ENCODE results near the gene USP20. TPM values are rescaled to one million over a fixed set of nuclear protein-coding genes. Genes with fewer than 3 reads are reported as not detected.

Gene USP20
- total and polyA plus RNA-seq, 4 donors: 8.2 to 19.8 (median 10.3) TPM

GRCh38 chr9:129828969-129829368, 6.3 kb upstream of the USP20 start:
- 95% methylated on average over 10 of the region's 10 CpGs for WGBS
- no peaks in the 10 kb centered on the region for H3K9me3 ChIP-seq (ENCODE audit: control insufficient read depth in 4 of 4, low read length in 3 of 4)
- H3K27me3 ChIP-seq (ENCODE audit: control insufficient read depth in 4 of 4, insufficient read depth in 4 of 4, low read length in 3 of 4): no peaks in the 10 kb centered on the region
- no peak for DNase-seq (ENCODE audit: low spot score)
- H3K4me1 ChIP-seq (ENCODE audit: control insufficient read depth in 4 of 4, insufficient read depth in 4 of 4, low read length in 3 of 4): peaks cover 0 to 6% (median 4%) of the 10 kb centered on the region in 4 donors
- H3K36me3 ChIP-seq (ENCODE audit: control insufficient read depth in 4 of 4, insufficient read depth in 3 of 4, low read depth in 1 of 4, low read length in 3 of 4): peaks cover 14 to 51% (median 44%) of the 10 kb centered on the region in 4 donors
- H3K27ac ChIP-seq (ENCODE audit: low read depth in 1 of 2, low read length in 2 of 2): no peak overlapping the region
- H3K9ac ChIP-seq (ENCODE audit: low read depth in 1 of 2, low read length in 2 of 2): no peak overlapping the region
- no peak for TF ChIP-seq ZBTB33 (IDR thresholded peaks at IDR 0.05)
- TF ChIP-seq FOXA1 (IDR thresholded peaks at IDR 0.05): no peak
- no peak for TF ChIP-seq SP1 (IDR thresholded peaks at IDR 0.05)
- TF ChIP-seq, protein P1, sequence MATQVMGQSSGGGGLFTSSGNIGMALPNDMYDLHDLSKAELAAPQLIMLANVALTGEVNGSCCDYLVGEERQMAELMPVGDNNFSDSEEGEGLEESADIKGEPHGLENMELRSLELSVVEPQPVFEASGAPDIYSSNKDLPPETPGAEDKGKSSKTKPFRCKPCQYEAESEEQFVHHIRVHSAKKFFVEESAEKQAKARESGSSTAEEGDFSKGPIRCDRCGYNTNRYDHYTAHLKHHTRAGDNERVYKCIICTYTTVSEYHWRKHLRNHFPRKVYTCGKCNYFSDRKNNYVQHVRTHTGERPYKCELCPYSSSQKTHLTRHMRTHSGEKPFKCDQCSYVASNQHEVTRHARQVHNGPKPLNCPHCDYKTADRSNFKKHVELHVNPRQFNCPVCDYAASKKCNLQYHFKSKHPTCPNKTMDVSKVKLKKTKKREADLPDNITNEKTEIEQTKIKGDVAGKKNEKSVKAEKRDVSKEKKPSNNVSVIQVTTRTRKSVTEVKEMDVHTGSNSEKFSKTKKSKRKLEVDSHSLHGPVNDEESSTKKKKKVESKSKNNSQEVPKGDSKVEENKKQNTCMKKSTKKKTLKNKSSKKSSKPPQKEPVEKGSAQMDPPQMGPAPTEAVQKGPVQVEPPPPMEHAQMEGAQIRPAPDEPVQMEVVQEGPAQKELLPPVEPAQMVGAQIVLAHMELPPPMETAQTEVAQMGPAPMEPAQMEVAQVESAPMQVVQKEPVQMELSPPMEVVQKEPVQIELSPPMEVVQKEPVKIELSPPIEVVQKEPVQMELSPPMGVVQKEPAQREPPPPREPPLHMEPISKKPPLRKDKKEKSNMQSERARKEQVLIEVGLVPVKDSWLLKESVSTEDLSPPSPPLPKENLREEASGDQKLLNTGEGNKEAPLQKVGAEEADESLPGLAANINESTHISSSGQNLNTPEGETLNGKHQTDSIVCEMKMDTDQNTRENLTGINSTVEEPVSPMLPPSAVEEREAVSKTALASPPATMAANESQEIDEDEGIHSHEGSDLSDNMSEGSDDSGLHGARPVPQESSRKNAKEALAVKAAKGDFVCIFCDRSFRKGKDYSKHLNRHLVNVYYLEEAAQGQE (IDR thresholded peaks at IDR 0.05): no peak
- H3K4me3 ChIP-seq (ENCODE audit: low read depth in 1 of 3, low read length in 3 of 3): no peak overlapping the region

GRCh38 chr9:129832982-129833381, 2.3 kb upstream of the USP20 start:
- H3K4me3 ChIP-seq (ENCODE audit: low read depth in 1 of 3, low read length in 3 of 3): no peak overlapping the region
- no peak for TF ChIP-seq RAD21 (IDR thresholded peaks at IDR 0.05)
- TF ChIP-seq HNF4A (conservative IDR thresholded peaks at IDR 0.05): no peak
- TF ChIP-seq, protein P2, sequence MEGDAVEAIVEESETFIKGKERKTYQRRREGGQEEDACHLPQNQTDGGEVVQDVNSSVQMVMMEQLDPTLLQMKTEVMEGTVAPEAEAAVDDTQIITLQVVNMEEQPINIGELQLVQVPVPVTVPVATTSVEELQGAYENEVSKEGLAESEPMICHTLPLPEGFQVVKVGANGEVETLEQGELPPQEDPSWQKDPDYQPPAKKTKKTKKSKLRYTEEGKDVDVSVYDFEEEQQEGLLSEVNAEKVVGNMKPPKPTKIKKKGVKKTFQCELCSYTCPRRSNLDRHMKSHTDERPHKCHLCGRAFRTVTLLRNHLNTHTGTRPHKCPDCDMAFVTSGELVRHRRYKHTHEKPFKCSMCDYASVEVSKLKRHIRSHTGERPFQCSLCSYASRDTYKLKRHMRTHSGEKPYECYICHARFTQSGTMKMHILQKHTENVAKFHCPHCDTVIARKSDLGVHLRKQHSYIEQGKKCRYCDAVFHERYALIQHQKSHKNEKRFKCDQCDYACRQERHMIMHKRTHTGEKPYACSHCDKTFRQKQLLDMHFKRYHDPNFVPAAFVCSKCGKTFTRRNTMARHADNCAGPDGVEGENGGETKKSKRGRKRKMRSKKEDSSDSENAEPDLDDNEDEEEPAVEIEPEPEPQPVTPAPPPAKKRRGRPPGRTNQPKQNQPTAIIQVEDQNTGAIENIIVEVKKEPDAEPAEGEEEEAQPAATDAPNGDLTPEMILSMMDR (IDR thresholded peaks at IDR 0.05; ENCODE audit: low read depth, low read length, missing input control): no peak
- TF ChIP-seq FOXA2 (IDR thresholded peaks at IDR 0.05): no peak
- no peak for TF ChIP-seq SP1 (IDR thresholded peaks at IDR 0.05)
- no peak for TF ChIP-seq TAF1 (conservative IDR thresholded peaks at IDR 0.05)
- no peak for TF ChIP-seq JUND (IDR thresholded peaks at IDR 0.05)
- TF ChIP-seq HNF4G (IDR thresholded peaks at IDR 0.05): no peak
- TF ChIP-seq MAX (IDR thresholded peaks at IDR 0.05): no peak
- TF ChIP-seq, protein P1 (IDR thresholded peaks at IDR 0.05): no peak
- no peak for TF ChIP-seq EGR1 (IDR thresholded peaks at IDR 0.05; ENCODE audit: low read depth in 2 of 2)
- no peak for TF ChIP-seq YY1 (IDR thresholded peaks at IDR 0.05)
- no peak for TF ChIP-seq GABPA (IDR thresholded peaks at IDR 0.05 in 1 of 2, conservative IDR thresholded peaks at IDR 0.05 in 1 of 2)
- TF ChIP-seq ZBTB33 (IDR thresholded peaks at IDR 0.05): no peak
- H3K27me3 ChIP-seq (ENCODE audit: control insufficient read depth in 4 of 4, insufficient read depth in 4 of 4, low read length in 3 of 4): no peaks in the 10 kb centered on the region
- no peaks in the 10 kb centered on the region for H3K9me3 ChIP-seq (ENCODE audit: control insufficient read depth in 4 of 4, low read length in 3 of 4)
- H3K36me3 ChIP-seq (ENCODE audit: control insufficient read depth in 4 of 4, insufficient read depth in 3 of 4, low read depth in 1 of 4, low read length in 3 of 4): peaks cover 12 to 43% (median 39%) of the 10 kb centered on the region in 4 donors
- H3K27ac ChIP-seq (ENCODE audit: low read depth in 1 of 2, low read length in 2 of 2): no peak overlapping the region
- H3K4me1 ChIP-seq (ENCODE audit: control insufficient read depth in 4 of 4, insufficient read depth in 4 of 4, low read length in 3 of 4): peaks cover 0 to 24% (median 19%) of the 10 kb centered on the region in 4 donors
- H3K9ac ChIP-seq (ENCODE audit: low read depth in 1 of 2, low read length in 2 of 2): no peak overlapping the region
- no peak for DNase-seq (ENCODE audit: low spot score)
- 95% methylated on average over 1 of the region's 1 CpG for WGBS
